IMR-90 (cell line): ENCODE measurements around the gene C19orf47. TPM values are rescaled to one million over a fixed set of nuclear protein-coding genes. Genes with fewer than 3 reads are reported as not detected.

Source experiments
- CEBPB ChIP-seq: IDR thresholded peaks from 2 replicates; pipeline ENCODE4 v1.6.1; 2012; ENCODE audit warnings: low read depth, low read length, improper control_type of control experiment
- CHD1 ChIP-seq: IDR thresholded peaks from 2 replicates; pipeline ENCODE4 v1.6.1; 2012; ENCODE audit warnings: low read depth, low read length, improper control_type of control experiment
- FOS ChIP-seq: fragments of 150-350 bp; IDR thresholded peaks from 2 replicates; pipeline ENCODE4 v1.6.1; 2016; ENCODE audit warnings: low read depth, low read length
- MAFK ChIP-seq: IDR thresholded peaks from 2 replicates; pipeline ENCODE4 v1.6.1; 2012; ENCODE audit warnings: low read depth, low read length, improper control_type of control experiment
- polyA plus RNA-seq, 3 experiments: library from polyadenylated mRNA; depleted of rRNA; stranded (reverse); fragments of >200 nt; gene quantifications; 2 replicates each; pipeline ENCODE4 v1.2.3, GENCODE V29; 2012; ENCODE audit warnings: low replicate concordance in 1 of 3
- total RNA-seq: library from RNA; depleted of rRNA; stranded (reverse); fragments of >200 nt; gene quantifications from 2 replicates; pipeline ENCODE4 v1.2.3, GENCODE V29; 2012
- TF ChIP-seq, protein P1 (sequence below): conservative IDR thresholded peaks from 2 replicates; pipeline ENCODE4 v1.5.1; 2012; ENCODE audit warnings: mild to moderate bottlenecking, low read depth, low read length, improper control_type of control experiment

Gene C19orf47
- total and polyA plus RNA-seq, 2 of the 4 experiments (the other 2 are of a cell fraction) = 3.6 to 16.3 TPM

- TF ChIP-seq, protein P1, sequence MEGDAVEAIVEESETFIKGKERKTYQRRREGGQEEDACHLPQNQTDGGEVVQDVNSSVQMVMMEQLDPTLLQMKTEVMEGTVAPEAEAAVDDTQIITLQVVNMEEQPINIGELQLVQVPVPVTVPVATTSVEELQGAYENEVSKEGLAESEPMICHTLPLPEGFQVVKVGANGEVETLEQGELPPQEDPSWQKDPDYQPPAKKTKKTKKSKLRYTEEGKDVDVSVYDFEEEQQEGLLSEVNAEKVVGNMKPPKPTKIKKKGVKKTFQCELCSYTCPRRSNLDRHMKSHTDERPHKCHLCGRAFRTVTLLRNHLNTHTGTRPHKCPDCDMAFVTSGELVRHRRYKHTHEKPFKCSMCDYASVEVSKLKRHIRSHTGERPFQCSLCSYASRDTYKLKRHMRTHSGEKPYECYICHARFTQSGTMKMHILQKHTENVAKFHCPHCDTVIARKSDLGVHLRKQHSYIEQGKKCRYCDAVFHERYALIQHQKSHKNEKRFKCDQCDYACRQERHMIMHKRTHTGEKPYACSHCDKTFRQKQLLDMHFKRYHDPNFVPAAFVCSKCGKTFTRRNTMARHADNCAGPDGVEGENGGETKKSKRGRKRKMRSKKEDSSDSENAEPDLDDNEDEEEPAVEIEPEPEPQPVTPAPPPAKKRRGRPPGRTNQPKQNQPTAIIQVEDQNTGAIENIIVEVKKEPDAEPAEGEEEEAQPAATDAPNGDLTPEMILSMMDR = no peak
- TF ChIP-seq CHD1 (no peak), CEBPB (no peak), FOS (peak; percentile 86), MAFK (no peak)
Measured at GRCh38 chr19:40348125-40348913, at the start of gene C19orf47, which contains the start of gene PLD3 (continued).
